ENCODE measurements around the gene SPATA1.

DNA sequence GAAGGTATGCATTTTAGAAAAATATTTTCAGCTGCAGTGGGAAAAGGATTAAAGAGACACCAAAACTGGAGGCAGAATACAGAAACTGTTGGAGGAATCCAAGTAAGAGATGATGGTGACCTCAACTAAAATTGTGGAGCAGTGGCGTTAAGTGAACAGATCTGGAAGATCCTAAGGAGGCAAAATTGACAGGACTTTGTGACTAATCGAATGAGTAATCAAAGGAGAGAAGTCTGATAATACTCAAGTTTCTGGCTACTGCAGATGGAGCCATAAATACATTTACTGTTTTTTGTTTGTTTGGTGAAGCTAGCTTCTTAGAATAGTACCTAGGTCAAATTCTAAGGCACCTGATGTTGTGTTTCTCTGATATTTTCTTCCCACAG, 65.0 kb downstream of the SPATA1 start:
- TF ChIP-seq, protein P1, sequence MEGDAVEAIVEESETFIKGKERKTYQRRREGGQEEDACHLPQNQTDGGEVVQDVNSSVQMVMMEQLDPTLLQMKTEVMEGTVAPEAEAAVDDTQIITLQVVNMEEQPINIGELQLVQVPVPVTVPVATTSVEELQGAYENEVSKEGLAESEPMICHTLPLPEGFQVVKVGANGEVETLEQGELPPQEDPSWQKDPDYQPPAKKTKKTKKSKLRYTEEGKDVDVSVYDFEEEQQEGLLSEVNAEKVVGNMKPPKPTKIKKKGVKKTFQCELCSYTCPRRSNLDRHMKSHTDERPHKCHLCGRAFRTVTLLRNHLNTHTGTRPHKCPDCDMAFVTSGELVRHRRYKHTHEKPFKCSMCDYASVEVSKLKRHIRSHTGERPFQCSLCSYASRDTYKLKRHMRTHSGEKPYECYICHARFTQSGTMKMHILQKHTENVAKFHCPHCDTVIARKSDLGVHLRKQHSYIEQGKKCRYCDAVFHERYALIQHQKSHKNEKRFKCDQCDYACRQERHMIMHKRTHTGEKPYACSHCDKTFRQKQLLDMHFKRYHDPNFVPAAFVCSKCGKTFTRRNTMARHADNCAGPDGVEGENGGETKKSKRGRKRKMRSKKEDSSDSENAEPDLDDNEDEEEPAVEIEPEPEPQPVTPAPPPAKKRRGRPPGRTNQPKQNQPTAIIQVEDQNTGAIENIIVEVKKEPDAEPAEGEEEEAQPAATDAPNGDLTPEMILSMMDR (IDR thresholded peaks at IDR 0.05), result no peak
- TF ChIP-seq EZH2 (IDR thresholded peaks at IDR 0.05) (no peak), EZH2phosphoT487 (IDR thresholded peaks at IDR 0.05) (no peak)

Measured in neural progenitor cell (in vitro differentiated cells).